HG03025 (cell line): ENCODE results near the gene COPS8.

Source experiments
- ATAC-seq: cut with Tn5 transposase; IDR thresholded peaks from one replicate; pipeline ENCODE4 v1.9.1; 2021; ENCODE audit warnings: mild to moderate bottlenecking, moderate library complexity; ENCODE audit not compliant: unreplicated experiment, low FRiP score

The COPS8 gene

DNA sequence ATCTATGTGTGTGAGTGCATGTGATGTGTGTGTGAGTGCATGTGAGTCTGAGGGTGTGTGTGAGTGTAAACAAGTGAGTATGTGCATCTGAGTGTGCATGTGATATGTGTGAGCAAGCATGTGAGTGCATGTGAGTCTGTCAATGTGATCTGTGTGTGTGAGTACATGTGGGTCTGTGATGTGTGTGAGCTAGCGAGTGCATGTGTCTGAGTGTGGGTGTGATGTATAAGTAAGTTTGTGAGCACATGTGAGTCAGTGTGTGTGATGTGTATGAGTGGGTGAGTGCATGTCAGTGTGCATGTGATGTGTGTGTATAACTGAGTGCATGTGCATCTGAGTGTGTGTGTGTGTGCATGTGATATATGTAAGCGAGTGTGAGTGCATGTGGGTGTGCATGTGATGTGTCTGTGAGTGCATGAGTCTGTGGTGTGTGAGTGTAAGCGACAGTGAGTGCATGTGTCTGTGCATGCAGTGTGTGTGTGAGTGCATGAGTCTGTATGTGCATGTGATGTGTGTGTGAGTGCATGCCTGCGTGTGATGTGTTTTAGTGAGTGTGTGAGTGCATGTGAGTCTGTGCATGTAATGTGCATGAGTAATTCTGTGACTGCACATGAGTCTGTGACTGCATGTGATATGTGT, 44.1 kb downstream of the COPS8 start:
- ATAC-seq = no peak

DNA sequence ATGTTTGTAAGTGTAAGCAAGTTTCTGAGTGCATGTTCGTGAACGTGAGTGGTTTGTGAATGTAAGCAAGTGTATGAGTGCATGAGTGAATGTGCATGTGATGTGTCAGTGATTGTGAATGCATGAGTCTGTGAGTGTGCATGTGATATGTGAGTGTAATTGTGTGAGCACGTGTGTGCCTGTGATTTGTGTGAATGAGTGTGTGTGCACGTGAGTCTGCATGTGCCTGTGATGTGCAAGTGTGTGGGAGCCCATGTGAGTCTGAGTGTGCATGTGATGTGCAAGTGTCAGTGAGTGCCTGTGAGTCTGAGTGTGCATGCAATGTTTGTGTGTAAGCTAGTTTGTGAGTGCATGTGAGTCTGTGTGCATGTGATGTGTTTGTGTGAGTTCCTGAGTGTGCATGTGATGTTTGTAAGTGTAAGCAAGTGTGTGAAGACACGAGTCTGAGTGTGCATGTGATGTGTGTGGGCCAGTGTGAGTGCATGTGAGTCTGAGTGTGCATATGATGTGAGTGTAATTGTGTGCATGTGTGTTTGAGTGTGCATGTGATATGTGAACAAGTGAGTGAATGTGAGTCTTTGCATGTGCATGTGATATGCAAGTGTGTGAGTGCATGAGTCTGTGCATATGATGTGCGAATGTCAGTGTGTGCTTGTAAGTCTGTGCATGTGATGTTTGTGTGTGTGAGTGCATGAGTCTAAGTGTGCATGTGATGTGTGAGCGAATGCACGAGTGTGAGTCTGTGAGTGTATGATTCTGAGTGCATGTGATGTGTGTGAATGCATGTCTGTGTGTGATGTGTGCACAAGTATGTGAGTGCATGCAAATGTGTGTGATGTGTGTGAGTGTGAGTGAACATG, 45.1 kb downstream of the COPS8 start:
- no peak for ATAC-seq

DNA sequence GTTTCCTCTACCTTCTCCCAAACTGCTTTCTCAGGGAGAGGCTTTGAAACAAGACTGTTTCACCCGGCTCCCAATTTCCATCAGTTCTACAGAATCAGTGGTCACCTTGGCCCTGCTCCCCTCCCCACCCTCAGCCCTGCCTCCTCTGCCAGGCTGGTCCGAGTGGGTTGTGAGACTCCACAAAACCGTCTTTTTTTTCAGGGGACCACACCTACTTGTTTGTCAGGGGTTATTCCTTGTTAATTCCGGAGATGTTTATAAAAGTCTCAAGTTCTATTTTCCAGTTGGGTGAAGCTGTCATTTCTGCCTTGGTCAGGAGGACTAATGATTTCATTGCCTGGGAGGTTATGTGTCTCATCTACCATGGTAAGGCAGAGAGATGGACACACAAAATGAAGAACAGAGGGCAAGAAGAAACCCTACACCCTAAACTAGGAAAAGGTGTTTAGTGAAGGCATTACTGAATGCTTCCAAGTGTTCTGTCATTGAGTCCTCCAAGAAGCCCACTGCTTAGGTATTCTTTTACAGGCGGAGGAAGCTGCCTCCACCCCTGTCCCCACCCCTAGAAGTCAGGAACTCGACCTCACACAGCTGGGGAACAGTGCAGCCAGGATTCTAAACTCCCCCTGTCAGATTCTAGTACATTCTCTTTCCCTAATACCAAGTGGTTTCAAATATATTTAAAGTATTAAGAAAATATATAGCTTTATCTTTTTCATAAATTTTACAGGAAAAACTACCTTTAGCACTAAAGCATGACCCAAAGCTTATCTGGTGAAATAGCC, 46.3 kb downstream of the COPS8 start:
- no peak for ATAC-seq

DNA sequence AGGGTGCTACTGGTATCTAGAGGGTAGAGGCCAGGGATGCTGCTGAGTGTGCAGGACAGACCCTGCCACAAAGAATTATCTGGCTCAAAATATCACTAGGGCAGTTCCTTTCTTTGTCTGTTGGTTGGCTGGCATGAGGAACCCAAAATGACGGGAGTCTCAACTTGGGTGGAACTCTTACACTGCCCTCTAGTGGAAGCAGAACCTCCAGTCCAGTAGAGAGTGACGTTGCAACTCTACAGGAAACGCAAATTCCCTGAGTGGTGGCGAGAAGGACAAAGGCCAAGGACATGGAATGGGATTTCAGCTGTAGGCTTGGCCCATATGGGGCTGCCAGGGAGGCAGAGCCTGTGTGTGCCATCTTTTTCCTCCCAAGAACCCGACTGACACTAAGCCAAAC, 47.1 kb downstream of the COPS8 start:
- no peak for ATAC-seq

DNA sequence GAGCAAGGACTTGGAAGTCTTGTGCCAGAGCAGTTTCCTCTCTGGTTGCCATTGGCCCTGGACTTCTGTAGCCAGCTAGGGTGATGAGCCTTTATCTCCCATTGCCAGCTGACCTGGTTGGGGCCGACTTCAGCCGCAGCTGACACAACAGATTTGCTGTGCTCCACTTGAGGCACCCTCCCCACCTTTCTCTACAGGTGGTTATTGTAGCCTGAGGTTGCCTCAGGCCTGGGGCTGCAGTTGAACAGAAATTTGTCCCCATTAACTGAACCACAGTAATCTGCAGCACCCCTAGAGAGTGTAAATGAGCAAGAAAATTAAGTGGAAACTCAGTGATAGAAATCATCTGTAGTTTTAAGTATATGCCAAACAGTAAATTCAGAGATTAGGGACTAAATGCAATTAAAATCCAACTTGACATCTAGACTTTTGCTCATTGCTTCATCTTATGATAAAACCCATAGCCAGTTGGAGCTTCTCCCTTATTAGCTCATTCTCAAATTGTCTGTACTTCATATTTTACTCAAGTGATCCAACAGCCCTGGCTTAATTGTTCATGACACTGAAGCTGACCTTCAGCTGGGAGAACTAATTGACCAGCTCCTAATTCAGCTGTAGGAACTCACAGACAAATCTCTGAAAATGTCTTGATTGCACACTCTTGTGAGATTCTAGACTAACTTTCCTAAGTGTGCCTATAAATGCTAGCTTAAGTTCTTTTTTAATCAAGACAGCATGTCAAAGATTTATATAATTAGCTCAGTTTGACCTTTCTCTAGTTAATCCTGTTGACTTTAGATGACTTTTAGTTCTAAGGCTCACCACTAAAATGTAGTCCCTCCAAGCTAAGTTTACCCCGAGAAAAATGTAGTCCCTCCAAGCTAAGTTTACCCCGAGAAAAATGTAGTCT, 48.9 kb downstream of the COPS8 start:
- ATAC-seq = no peak

DNA sequence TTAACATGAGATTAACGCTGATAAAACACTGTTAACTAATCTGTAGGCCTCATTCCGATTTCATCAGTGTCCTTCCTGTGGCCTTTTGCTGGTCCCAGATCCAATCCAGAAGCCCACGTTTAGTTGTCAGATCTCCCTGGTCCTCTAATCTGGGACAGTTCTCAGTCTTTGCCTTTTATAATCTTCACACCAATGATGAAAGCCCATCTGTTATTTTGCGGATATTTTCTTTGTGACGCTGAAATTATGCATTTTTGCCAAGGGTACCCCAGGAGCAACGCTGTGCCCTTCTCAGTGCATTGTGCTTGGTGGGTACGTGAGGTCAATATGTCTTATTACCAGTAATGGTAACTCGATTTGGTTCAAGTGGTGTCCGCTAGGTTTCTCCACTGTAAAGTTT, 51.1 kb downstream of the COPS8 start:
- ATAC-seq = no peak

DNA sequence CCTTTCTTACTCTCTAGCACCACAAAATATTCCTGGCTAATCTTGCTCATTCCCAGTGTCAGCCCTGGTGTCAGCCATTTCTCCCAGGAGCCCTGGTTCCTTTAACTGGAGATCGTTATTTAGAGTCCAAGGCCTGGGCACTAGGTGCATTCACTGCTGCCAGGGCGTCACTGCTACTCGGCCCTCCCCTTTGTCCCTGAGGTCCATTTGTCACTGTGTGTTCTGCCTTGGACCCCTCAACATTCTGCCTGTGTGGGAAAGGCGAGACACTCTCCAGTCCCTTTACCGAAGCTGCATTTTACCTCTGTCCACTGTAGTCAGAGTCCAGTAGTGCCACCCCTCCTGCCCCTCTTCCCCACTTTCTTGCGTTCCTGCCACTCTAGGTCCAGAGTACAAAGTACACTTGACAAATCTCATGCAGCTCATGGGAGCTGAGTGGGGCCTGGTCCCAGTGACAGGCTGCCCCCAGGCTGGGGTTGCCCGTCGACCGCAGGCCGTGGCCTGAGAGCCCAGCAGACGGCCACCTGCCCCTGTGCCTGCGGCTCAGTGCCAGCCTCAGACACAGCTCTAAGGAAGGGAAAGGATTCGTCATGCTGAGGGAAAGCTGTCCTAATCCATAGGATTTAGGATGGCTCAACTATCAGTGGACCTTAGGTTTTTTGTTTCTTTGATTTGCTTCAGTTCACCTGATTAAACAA, 52.1 kb downstream of the COPS8 start:
- no peak for ATAC-seq

DNA sequence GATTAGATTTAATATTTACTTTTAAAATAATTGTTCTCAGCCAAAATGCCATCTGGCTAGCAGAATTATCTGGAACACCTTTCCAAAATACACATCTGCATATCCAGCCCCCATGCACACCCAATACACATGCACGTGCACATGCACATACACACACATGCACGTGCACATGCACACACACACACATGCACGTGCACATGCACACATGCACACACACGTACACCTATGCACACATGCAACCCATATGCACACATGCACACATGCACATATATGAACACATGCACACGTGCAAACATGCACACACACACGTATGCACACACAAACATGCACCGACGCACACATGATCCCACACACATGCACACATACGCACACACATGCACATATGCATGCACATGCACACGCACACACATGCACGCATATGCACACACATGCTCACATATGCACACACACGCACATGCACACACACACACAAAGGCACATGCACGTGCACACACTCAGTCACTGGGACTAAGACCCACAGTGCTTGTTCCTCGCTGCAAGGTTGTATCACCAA, 53.5 kb downstream of the COPS8 start:
- no peak for ATAC-seq

DNA sequence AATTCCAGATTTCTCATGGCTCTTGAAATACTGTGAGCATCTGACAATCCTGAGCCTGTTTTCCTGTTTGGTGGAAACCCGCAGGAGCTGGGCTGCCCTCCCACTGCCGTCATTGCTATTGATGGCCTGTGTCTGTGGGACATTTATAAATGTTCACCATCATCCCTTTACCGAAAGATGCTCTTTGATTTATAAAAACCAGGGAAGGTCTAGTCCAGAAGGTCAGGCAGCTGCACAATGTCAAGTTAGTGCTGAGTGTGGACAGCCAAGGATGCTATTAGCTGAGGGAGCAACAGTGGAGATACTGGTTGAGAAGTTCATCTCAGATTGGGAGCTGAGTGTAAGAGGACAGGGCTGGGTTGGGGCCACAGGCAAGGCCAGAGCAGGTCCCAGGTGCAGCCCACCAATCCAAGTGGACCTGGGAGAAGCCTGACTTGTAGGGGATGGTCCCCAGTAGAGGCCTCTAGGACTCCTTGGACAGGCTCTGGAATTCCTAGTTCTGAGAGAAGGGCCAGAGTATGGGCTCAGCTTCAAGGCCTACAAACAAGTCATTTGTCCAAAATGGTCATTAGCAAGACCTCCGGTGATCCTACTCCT, 55.1 kb downstream of the COPS8 start:
- no peak for ATAC-seq

DNA sequence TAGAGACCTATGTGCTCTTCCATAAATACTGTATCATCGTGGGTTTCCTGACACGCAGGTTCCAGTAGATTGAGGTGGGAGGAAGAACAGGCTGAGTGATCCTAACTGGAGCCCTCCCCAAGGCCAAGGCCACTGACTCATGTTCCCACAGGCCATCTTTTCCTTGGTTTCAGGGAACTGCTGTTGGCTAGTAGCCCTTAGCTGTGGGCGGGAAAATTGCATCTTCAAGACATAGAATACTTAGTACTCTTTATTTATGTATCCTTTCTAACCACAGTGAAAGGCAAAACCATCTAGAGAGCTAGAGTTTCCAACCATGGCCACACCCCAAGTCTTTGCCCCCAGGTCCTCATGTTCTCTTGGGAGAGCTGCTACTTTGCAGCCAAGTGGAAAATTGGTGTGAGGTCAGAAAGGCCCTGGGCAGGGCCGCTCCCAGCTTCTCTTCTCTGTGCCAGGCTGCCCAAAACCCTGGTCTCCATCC, 55.9 kb downstream of the COPS8 start:
- ATAC-seq = no peak

DNA sequence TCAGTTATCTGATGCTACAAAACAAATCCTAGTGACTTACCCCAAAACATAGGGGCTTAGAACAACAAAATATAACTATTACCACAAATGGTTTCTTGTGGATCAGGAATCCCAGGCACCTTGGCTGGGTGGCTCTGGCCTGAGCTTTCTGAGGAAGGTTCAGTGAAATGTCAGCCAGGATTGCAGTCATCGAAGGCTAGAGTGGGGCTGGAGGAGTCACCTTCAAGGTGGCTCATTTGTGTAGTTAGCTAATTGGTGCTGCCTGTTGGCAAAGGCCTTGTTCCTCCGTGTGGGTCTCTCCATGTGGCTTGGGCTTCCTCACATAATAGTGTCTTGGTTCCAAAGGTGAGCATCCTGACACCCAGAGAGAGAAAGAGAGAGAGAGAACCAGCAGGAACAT, 57.4 kb downstream of the COPS8 start:
- ATAC-seq = no peak

DNA sequence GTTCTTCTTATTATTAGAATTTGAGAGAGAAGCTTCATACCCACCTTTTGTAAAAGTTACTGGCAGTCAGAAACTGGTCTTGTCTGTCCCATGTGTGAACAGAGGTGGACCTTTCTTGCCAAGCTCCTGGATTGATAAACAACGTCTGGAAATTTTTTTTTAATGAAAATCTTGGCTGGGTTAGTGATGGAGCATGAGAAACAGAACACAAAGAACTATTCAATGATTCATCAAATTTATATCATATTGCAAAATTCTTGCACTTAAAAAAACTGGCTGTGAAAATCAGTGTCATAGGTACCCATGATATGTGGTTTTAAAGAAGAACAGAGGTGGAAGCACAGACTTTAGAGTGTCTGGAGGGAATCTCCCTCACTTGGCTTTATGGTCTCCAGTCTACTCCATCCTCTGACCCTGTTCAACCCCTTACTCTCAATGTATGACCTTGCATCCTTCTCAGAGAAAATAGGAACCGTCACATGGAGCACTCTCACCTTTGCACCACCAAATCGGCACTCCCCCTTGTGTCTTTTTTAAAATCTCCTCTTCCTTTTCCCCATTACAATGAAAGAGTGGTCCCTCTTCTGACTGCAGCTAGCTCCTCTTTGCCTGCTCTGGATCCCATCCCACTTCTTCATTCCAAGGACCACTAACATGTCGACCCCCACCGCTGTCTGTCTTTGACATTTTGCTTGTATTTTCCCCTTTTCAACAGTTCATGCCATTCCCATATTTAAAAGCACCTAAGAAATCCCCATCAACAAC, 58.2 kb downstream of the COPS8 start:
- ATAC-seq = no peak

DNA sequence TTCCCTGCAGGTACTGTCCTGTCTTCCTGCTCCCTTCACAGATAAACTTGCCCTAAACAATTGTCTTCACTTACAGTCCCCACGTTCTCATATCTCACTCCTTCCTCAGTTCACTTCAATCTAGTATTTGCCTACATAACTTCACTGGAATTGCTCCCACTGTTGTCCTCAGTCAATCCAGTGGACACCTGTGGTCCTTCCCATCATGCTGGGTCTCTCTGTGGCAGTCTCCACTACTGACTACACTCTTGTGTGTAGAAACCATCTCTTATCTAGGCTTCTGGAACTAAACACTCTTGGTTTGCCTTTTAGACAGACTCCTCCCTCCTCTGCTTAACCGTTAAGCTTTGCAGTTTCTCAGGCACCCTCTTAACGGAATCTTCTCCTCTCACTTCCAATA, 58.8 kb downstream of the COPS8 start:
- ATAC-seq = no peak

DNA sequence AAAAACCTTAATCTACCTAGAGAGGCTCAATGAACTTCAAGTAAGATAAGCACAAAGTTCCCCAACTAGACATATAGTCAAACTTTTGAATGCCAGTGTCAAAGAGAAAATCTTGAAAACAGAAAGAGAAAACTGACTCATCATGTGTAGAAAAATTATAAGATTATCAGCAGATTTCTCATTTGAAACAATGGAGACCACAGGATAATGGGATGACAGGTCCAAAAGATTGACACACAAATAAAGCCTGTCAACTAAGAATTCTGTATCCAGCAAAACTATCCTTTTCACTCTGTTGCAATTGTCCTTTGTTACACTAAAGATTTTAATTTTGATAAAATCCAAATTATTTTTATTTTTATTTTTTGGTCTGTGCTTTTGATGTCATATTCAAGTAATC, 61.6 kb downstream of the COPS8 start:
- ATAC-seq = no peak

DNA sequence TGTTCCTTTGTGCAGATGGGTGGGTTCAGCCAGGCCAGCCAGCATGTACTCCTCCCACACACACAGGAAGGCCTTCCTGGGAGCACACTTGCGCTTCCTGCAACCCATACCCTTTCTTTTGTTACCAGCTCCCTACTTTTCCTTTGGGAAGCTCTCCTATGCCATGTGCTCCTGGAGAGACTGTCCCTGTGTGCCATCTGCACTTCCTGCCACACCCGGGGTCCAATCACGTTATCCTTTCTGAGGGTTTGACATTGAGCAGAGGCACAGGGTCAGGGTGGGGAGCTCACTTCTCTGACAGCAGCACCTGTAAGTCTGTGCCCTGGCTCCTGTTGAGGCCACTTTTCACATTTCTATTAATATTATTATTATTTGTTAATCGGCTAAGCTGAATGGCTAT, 62.9 kb downstream of the COPS8 start:
- no peak for ATAC-seq

DNA sequence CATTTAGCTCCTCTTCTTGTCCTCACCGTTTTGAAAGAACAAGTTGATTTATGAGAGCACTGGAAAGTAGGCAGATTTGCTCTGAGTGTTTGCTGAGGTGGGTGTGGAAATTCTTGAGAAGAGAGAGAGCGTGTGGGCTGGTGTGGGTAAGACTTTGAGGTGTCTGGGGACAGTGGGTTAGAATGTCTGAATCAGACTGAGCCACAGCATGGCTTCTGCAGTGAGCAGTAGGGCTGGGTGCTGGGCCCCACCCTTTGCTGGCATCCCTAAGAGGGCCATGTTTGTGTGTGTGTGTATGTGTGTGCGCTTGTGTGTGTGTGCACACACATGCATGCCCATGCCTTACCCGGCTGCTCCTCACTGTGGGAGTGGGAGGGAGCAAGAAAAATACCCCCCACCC, 63.7 kb downstream of the COPS8 start:
- ATAC-seq = no peak
